Amygdala (tissue), 56 donors: ENCODE measurements around the gene RAET1E.
"Not testable (repeated sequence)": the region's sequence is repeated elsewhere in the genome, so short reads cannot be mapped to it uniquely, and the experiment has no call there.

ENCODE experiments used
- DNase-seq, 56 donors: peaks; one replicate each; lab custom pipeline; 2025; lab: John Stamatoyannopoulos, UW

Gene RAET1E

DNA sequence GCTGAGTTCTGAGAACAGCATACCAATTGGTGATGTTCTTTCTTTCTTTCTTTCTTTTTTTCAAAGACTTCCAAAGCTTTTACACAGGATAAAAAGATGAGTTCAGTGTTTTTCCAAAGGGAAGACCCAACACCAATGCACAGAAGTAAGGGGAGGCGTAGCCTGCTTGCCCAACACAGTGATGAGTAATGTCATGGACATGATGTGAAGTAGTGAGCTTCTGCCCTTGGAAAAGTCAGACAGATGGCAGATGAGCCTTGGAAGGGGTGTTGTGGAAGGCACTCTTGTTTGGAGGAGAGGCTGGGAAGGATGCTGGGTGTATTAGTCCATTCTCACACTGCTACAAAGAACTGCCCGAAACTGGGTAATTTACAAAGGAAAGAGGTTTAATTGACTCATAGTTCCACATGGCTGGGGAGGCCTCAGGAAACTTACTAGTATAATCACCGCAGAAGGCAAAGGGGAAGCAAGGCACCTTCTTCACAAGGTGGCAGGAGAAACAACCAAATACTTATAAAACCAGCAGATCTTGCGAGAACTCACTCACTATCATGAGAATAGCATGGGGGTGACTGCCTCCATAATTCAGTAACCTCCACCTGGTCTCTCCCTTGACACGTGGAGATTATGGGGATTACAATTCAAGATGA lies 46.3 kb downstream of the RAET1E start:
- no peak for DNase-seq

- not testable (repeated sequence) for DNase-seq
These were observed 49.6 kb downstream of the RAET1E start for GRCh38 chr6:149848343-149848742.
